SK-N-SH (cell line): ENCODE data around the gene CDH4. TPM values are rescaled to one million over a fixed set of nuclear protein-coding genes. Genes with fewer than 3 reads are reported as not detected.

Experiments
- CTCF ChIA-PET: fragments of 300-600, 350-600 bp; formaldehyde crosslinking; extraction: SDS; loops from one replicate; lab custom pipeline; 2021; lab: Yijun Ruan, JAX
- POLR2A ChIA-PET: fragments of 350-600 bp; sonication (Branson Sonifier 250); formaldehyde crosslinking; extraction: SDS; loops from one replicate; lab custom pipeline; 2020; ENCODE audit warnings: antibody characterized with exemption, inconsistent platforms; lab: Yijun Ruan, JAX
- DNase-seq: peaks from one replicate; pipeline ENCODE4 v3.0.0; 2012
- H2AFZ ChIP-seq: fragments of 200-600 bp; sonication (generic); 2 replicates; pipeline ENCODE4 v1.8.1; 2016; ENCODE audit warnings: antibody characterized with exemption, mild to moderate bottlenecking, low read depth
- H3F3A ChIP-seq: fragments of 200-600 bp; sonication (generic); replicated peaks from 2 replicates; pipeline ENCODE3; 2016; ENCODE audit warnings: antibody characterized with exemption, mild to moderate bottlenecking; ENCODE audit not compliant: insufficient read depth
- H3K27ac ChIP-seq, 2 experiments: fragments of 200-500 bp in 1 of 2; fragments of 200-600 bp in 1 of 2; sonication (Bioruptor generic) in 1 of 2; sonication (generic), shearing (Covaris generic) in 1 of 2; 2 replicates each; pipeline versions ENCODE4 v1.5.1 to v1.6.1; 2014 to 2016; ENCODE audit warnings: low read depth in 2 of 2, inconsistent platforms in 1 of 2, low read length in 1 of 2, mild to moderate bottlenecking in 1 of 2, mixed read lengths in 1 of 2
- H3K27me3 ChIP-seq: fragments of 200-600 bp; sonication (generic), shearing (Covaris generic); 2 replicates; pipeline ENCODE4 v1.6.1; 2016; ENCODE audit warnings: mixed run types; ENCODE audit not compliant: insufficient read depth
- H3K36me3 ChIP-seq, 2 experiments: fragments of 200-500 bp in 1 of 2; fragments of 200-600 bp in 1 of 2; sonication (Bioruptor generic) in 1 of 2; sonication (generic) in 1 of 2; replicated peaks in 1 of 2; 2 replicates each; pipeline versions ENCODE3 to v1.5.1; 2014 to 2016; ENCODE audit warnings: low read length in 1 of 2, mild to moderate bottlenecking in 1 of 2; ENCODE audit not compliant: insufficient read depth in 2 of 2, control insufficient read depth in 1 of 2
- H3K4me1 ChIP-seq, 2 experiments: fragments of 200-500 bp in 1 of 2; fragments of 200-600 bp in 1 of 2; sonication (Bioruptor generic) in 1 of 2; sonication (generic), shearing (Covaris generic) in 1 of 2; 2 replicates each; pipeline versions ENCODE4 v1.5.1 to v1.6.1; 2014 to 2016; ENCODE audit warnings: low read depth in 1 of 2, low read length in 1 of 2, mixed run types in 1 of 2; ENCODE audit not compliant: insufficient read depth in 2 of 2, control insufficient read depth in 1 of 2
- H3K4me2 ChIP-seq: fragments of 200-600 bp; sonication (generic), shearing (Covaris generic); 2 replicates; pipeline ENCODE4 v1.6.1; 2017; ENCODE audit warnings: mixed run types
- H3K4me3 ChIP-seq, 2 experiments: fragments of 200-500 bp in 1 of 2; fragments of 200-600 bp in 1 of 2; sonication (Bioruptor generic) in 1 of 2; sonication (generic), shearing (Covaris generic) in 1 of 2; 2 replicates each; pipeline versions ENCODE4 v1.5.1 to v1.8.1; 2014 to 2016; ENCODE audit warnings: low read depth in 2 of 2, inconsistent platforms in 1 of 2, low read length in 1 of 2, mild to moderate bottlenecking in 1 of 2, mixed read lengths in 1 of 2, moderate library complexity in 1 of 2
- H3K79me2 ChIP-seq: fragments of 200-600 bp; sonication (generic); 2 replicates; pipeline ENCODE4 v1.8.1; 2017; ENCODE audit warnings: mild to moderate bottlenecking; ENCODE audit not compliant: insufficient read depth
- H3K9ac ChIP-seq: fragments of 200-600 bp; sonication (generic); 2 replicates; pipeline ENCODE4 v1.6.1; 2017; ENCODE audit warnings: mixed run types
- H3K9me2 ChIP-seq: fragments of 200-600 bp; sonication (generic); 2 replicates; pipeline ENCODE4 v1.6.1; 2017; ENCODE audit warnings: mixed run types
- H3K9me3 ChIP-seq: fragments of 200-600 bp; sonication (generic); 2 replicates; pipeline ENCODE4 v1.6.1; 2017; ENCODE audit warnings: mixed run types, mild to moderate bottlenecking, moderate library complexity
- H4K20me1 ChIP-seq: fragments of 200-600 bp; sonication (generic); 2 replicates; pipeline ENCODE4 v1.6.1; 2017; ENCODE audit warnings: mild to moderate bottlenecking, mixed run types; ENCODE audit not compliant: insufficient read depth
- CHD2 ChIP-seq: fragments of 150-350 bp; IDR thresholded peaks from 2 replicates; pipeline ENCODE4 v1.6.1; 2018; ENCODE audit warnings: low read length; ENCODE audit not compliant: partially characterized antibody
- FOXJ3 ChIP-seq: sonication (generic); formaldehyde crosslinking; IDR thresholded peaks from 2 replicates; pipeline ENCODE4 v1.5.1; 2020; ENCODE audit warnings: mild to moderate bottlenecking, missing genetic modification reagents
- JUND ChIP-seq: IDR thresholded peaks from 2 replicates; pipeline ENCODE4 v1.4.0; 2012
- MEF2A ChIP-seq: IDR thresholded peaks from 2 replicates; pipeline ENCODE4 v1.4.0; 2012; ENCODE audit warnings: low read depth, borderline replicate concordance
- NRF1 ChIP-seq: IDR thresholded peaks from 2 replicates; pipeline ENCODE4 v1.6.1; 2012; ENCODE audit warnings: low read depth, mild to moderate bottlenecking, low read length
- POLR2AphosphoS5 ChIP-seq: IDR thresholded peaks from 2 replicates; pipeline ENCODE4 v1.6.1; 2012; ENCODE audit warnings: low read depth, low read length
- RCOR1 ChIP-seq: fragments of 150-350 bp; IDR thresholded peaks from 2 replicates; pipeline ENCODE4 v1.6.1; 2017; ENCODE audit warnings: antibody characterized with exemption, low read length
- RXRA ChIP-seq: IDR thresholded peaks from 2 replicates; pipeline ENCODE4 v1.4.0; 2012; ENCODE audit warnings: low read depth, mild to moderate bottlenecking, borderline replicate concordance
- SMC3 ChIP-seq: IDR thresholded peaks from 2 replicates; pipeline ENCODE4 v1.6.1; 2012; ENCODE audit warnings: low read depth, low read length, improper control_type of control experiment
- TAF1 ChIP-seq: IDR thresholded peaks from 2 replicates; pipeline ENCODE4 v1.6.1; 2012; ENCODE audit warnings: low read depth, mild to moderate bottlenecking, low read length, moderate library complexity, borderline replicate concordance
- TCF12 ChIP-seq: IDR thresholded peaks from 2 replicates; pipeline ENCODE4 v1.4.0; 2012
- TEAD4 ChIP-seq: IDR thresholded peaks from 2 replicates; pipeline ENCODE4 v1.4.0; 2012; ENCODE audit warnings: mild to moderate bottlenecking, borderline replicate concordance; ENCODE audit not compliant: insufficient read depth
- WGBS: methylation state at CpG from one replicate; pipeline ENCODE4 v1.1.6; 2017; ENCODE audit warnings: low lambda C conversion rate; 5-methylcytosine and 5-hydroxymethylcytosine counted together
- polyA plus RNA-seq, 3 experiments: library from polyadenylated mRNA; depleted of rRNA; stranded (reverse); fragments of >200 nt; gene quantifications; 2 replicates each; pipeline ENCODE4 v1.2.3, GENCODE V29; 2012
- TF ChIP-seq, protein P1 (sequence below): IDR thresholded peaks from 2 replicates; pipeline ENCODE4; 2012
- TF ChIP-seq, protein P2 (sequence below): IDR thresholded peaks from 2 replicates; pipeline ENCODE4 v1.4.0; 2012; ENCODE audit warnings: low read depth
- TF ChIP-seq, protein P3 (sequence below): IDR thresholded peaks from 2 replicates; pipeline ENCODE4 v1.4.0; 2012; ENCODE audit warnings: low read depth, borderline replicate concordance
- TF ChIP-seq, protein P4 (sequence below): fragments of 150-350 bp; IDR thresholded peaks from 2 replicates; pipeline ENCODE4 v1.6.1; 2017; ENCODE audit warnings: antibody characterized with exemption, low read length, low read depth, borderline replicate concordance

Gene CDH4
- polyA plus RNA-seq, 1 of the 3 experiments (the other 2 are of a cell fraction): not detected

DNA sequence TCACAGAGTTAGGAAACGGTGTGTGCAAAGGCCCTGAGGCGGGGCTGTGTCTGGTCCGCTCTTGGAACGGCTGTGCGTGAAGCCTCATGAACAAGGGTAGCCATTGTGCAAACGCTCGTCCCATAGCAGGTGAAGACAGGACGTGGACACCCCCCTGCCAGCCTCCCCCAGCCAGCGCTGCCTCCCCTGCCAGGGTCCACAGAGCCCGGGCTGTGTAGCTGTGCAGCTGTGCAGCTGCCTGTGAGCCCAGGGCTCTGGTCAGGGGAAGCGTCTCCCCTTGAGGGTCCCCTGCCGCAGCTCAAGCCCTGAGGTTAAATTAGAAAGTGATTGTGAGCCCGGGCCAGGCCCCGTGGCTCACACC, 674.2 kb downstream of the CDH4 start:
- Histone ChIP-seq H3K4me3 (no peak overlapping the region), H3K27me3 (no peaks in the 10 kb centered on the region), H3K9ac (no peak overlapping the region), H4K20me1 (no peaks in the 10 kb centered on the region), H3K9me3 (no peaks in the 10 kb centered on the region), H3F3A (no peaks in the 10 kb centered on the region), H3K4me1 (no peaks in the 10 kb centered on the region), H3K4me2 (no peak overlapping the region), H3K27ac (no peak overlapping the region), H3K36me3 (no peaks in the 10 kb centered on the region), H2AFZ (no peak overlapping the region), H3K9me2 (no peaks in the 10 kb centered on the region), H3K79me2 (no peaks in the 10 kb centered on the region)
- TF ChIP-seq RXRA: no peak
- no peak for TF ChIP-seq TAF1
- TF ChIP-seq POLR2AphosphoS5: no peak
- TF ChIP-seq, protein P1, sequence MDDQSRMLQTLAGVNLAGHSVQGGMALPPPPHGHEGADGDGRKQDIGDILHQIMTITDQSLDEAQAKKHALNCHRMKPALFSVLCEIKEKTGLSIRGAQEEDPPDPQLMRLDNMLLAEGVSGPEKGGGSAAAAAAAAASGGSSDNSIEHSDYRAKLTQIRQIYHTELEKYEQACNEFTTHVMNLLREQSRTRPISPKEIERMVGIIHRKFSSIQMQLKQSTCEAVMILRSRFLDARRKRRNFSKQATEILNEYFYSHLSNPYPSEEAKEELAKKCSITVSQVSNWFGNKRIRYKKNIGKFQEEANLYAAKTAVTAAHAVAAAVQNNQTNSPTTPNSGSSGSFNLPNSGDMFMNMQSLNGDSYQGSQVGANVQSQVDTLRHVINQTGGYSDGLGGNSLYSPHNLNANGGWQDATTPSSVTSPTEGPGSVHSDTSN: no peak
- no peak for TF ChIP-seq MEF2A
- TF ChIP-seq TCF12: no peak
- TF ChIP-seq TEAD4: no peak
- TF ChIP-seq CHD2: no peak
- TF ChIP-seq, protein P2, sequence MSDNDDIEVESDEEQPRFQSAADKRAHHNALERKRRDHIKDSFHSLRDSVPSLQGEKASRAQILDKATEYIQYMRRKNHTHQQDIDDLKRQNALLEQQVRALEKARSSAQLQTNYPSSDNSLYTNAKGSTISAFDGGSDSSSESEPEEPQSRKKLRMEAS: no peak
- DNase-seq: no peak
- ChIA-PET POLR2A (no interaction called here), CTCF (interaction anchor here (1.8 kb wide), 1 partner anchor 30 kb away, joined by 4 read pairs; no protein-coding TSS in a partner anchor)
- WGBS: 13% methylated on average over 2 of the region's 14 CpGs

DNA sequence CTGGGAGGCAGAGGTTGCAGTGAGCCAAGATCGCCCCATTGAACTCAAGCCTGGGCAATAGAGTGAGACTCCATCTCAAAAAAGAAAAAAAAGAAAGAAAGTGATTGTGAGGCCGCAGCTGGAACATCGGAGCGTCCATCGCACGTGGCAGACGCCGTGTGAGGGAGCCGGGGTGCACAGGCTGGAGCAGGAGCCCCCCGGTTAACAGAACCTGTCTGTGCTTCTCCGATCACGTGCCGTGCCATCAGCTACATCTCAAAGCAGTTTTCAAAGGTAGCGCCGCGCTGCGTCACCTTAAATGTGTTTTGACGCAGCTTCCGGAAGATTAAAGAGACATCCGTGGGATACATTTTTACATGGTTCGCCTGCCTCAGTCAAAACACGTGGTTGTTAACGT, 674.7 kb downstream of the CDH4 start:
- Histone ChIP-seq H3K9me2 (no peaks in the 10 kb centered on the region), H3K27ac (no peak overlapping the region), H2AFZ (no peak overlapping the region), H3K27me3 (no peaks in the 10 kb centered on the region), H4K20me1 (no peaks in the 10 kb centered on the region), H3K4me1 (no peaks in the 10 kb centered on the region), H3K36me3 (no peaks in the 10 kb centered on the region), H3K9ac (no peak overlapping the region), H3F3A (no peaks in the 10 kb centered on the region), H3K9me3 (no peaks in the 10 kb centered on the region), H3K4me3 (no peak overlapping the region), H3K79me2 (no peaks in the 10 kb centered on the region), H3K4me2 (no peak overlapping the region)
- CTCF ChIA-PET: interaction anchor here (1.8 kb wide), 1 partner anchor 30 kb away, joined by 4 read pairs; no protein-coding TSS in a partner anchor
- POLR2A ChIA-PET: no interaction called here
- 77% methylated on average over 22 of the region's 23 CpGs for WGBS
- TF ChIP-seq RXRA (no peak), TEAD4 (no peak), JUND (no peak), NRF1 (no peak), RCOR1 (no peak)
- no peak for DNase-seq

DNA sequence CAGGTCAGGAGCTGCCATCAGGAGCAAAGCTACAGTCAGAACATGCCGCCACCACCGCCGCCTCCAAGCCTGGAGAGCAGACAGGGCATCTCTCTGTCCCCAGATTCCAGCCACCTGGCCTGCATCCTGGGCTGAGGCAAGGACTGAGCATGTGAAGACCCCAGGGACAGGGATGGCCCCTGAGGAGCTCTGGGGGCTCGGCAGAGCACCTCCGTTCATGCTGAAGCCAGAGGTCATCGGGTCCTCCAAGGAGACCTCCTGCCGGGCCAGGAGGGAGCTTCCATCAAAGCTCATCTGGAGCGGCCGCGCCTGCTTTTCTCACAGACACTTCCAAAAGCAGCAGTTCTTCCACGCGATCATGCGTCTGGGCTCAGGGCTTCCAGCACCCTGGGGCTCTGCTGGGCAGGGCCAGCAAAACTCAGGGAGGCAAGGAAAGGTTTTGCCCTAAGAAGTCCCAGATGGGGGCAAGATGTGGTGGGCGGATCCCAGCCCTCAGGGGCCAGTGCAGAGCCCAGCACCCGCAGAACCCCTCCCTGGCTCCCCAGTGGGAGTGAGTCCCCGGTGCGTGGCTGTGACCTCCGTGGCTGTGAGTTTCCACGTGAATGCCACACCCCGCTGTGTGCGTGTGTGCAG, 675.2 kb downstream of the CDH4 start:
- no peak overlapping the region for H3K27ac ChIP-seq
- H3K9ac ChIP-seq: no peak overlapping the region
- H3K4me1 ChIP-seq: no peaks in the 10 kb centered on the region
- H3K79me2 ChIP-seq: no peaks in the 10 kb centered on the region
- H3K9me2 ChIP-seq: no peaks in the 10 kb centered on the region
- POLR2A ChIA-PET: no interaction called here
- H3K36me3 ChIP-seq: no peaks in the 10 kb centered on the region
- H3K4me3 ChIP-seq: no peak overlapping the region
- H3K27me3 ChIP-seq: no peaks in the 10 kb centered on the region
- H3F3A ChIP-seq: no peaks in the 10 kb centered on the region
- no peak overlapping the region for H2AFZ ChIP-seq
- TF ChIP-seq, protein P3, sequence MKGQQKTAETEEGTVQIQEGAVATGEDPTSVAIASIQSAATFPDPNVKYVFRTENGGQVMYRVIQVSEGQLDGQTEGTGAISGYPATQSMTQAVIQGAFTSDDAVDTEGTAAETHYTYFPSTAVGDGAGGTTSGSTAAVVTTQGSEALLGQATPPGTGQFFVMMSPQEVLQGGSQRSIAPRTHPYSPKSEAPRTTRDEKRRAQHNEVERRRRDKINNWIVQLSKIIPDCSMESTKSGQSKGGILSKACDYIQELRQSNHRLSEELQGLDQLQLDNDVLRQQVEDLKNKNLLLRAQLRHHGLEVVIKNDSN: no peak
- no peak for TF ChIP-seq SMC3
- no peak for TF ChIP-seq FOXJ3 (CRISPR knock-in tag)
- TF ChIP-seq, protein P4, sequence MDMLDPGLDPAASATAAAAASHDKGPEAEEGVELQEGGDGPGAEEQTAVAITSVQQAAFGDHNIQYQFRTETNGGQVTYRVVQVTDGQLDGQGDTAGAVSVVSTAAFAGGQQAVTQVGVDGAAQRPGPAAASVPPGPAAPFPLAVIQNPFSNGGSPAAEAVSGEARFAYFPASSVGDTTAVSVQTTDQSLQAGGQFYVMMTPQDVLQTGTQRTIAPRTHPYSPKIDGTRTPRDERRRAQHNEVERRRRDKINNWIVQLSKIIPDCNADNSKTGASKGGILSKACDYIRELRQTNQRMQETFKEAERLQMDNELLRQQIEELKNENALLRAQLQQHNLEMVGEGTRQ: no peak
- TF ChIP-seq, all 33 proteins: peak for 0
- no peaks in the 10 kb centered on the region for H3K9me3 ChIP-seq
- CTCF ChIA-PET: interaction anchor here (1.8 kb wide), 1 partner anchor 31 kb away, joined by 4 read pairs; no protein-coding TSS in a partner anchor
- WGBS: 58% methylated on average over 8 of the region's 21 CpGs
- DNase-seq: no peak
- H4K20me1 ChIP-seq: no peaks in the 10 kb centered on the region
- H3K4me2 ChIP-seq: no peak overlapping the region
